Measurements from ENCODE around the gene MCTP1. TPM values are rescaled to one million over a fixed set of nuclear protein-coding genes. Genes with fewer than 3 reads are reported as not detected.
"Not testable (repeated sequence)": the region's sequence is repeated elsewhere in the genome, so short reads cannot be mapped to it uniquely, and the experiment has no call there.

MCTP1 gene
- total RNA-seq, 4 donors from 2014 or later: 27.2 to 238 (median 54.5) TPM

- no peak for ATAC-seq (ENCODE audit: low FRiP score)
- no peak for DNase-seq (ENCODE audit: low spot score)
- TF ChIP-seq CTCF (IDR thresholded peaks at IDR 0.05): no peak
Observed at GRCh38 chr5:94972268-94972667, 312.6 kb downstream of the MCTP1 start.

- ATAC-seq (ENCODE audit: low FRiP score) (no peak), DNase-seq (ENCODE audit: low spot score) (no peak)
- no peak for TF ChIP-seq CTCF (IDR thresholded peaks at IDR 0.05)
Observed at GRCh38 chr5:94969174-94969573, 315.7 kb downstream of the MCTP1 start.

- ATAC-seq (ENCODE audit: low FRiP score) (no peak), DNase-seq (ENCODE audit: low spot score) (no peak)
- TF ChIP-seq CTCF (IDR thresholded peaks at IDR 0.05): peak in 2 of 3 donors; percentile 25 to 39
Observed at GRCh38 chr5:94968507-94969095, 316.3 kb downstream of the MCTP1 start.

GRCh38 chr5:94967525-94967924, 317.4 kb downstream of the MCTP1 start:
- DNase-seq (ENCODE audit: low spot score) (no peak), ATAC-seq (ENCODE audit: low FRiP score) (no peak)
- no peak for TF ChIP-seq CTCF (IDR thresholded peaks at IDR 0.05)

- not testable (repeated sequence) for DNase-seq (ENCODE audit: low spot score); ATAC-seq (ENCODE audit: low FRiP score)
Observed at GRCh38 chr5:94959279-94959678, 325.6 kb downstream of the MCTP1 start.

GRCh38 chr5:94945656-94946055, 339.2 kb downstream of the MCTP1 start:
- ATAC-seq (ENCODE audit: low FRiP score) (no peak), DNase-seq (ENCODE audit: low spot score) (no peak)
- no peak for TF ChIP-seq CTCF (IDR thresholded peaks at IDR 0.05)

- no peak for ATAC-seq (ENCODE audit: low FRiP score)
- TF ChIP-seq CTCF (IDR thresholded peaks at IDR 0.05): no peak
- DNase-seq (ENCODE audit: low spot score): no peak
Observed at GRCh38 chr5:94944160-94944559, 340.7 kb downstream of the MCTP1 start.

Measured in omental fat pad (tissue), 4 donors.